ENCODE measurements around the gene TNNI2. TPM values are rescaled to one million over a fixed set of nuclear protein-coding genes. Genes with fewer than 3 reads are reported as not detected.

Gene TNNI2
- total RNA-seq, 4 donors from 2014 or later, result 4.7 to 23.9 (median 9.3) TPM; not detected in 1

- Histone ChIP-seq H3K4me1 (peaks cover 0 to 45% (median 16%) of the 10 kb centered on the region in 4 donors), H3K36me3 (no peaks in the 10 kb centered on the region), H3K27ac (peak overlapping the region in 3 of 4 donors; percentile 1 to 46 (median 46)), H3K9me3 (no peaks in the 10 kb centered on the region), H3K4me3 (peak overlapping the region in 3 of 4 donors; percentile 3 to 34 (median 7)), H3K27me3 (no peaks in the 10 kb centered on the region)
- DNase-seq, result no peak
- TF ChIP-seq CTCF (IDR thresholded peaks at IDR 0.05) (no peak), POLR2A (IDR thresholded peaks at IDR 0.05) (no peak)
Observed at GRCh38 chr11:1868636-1869291, 30.0 kb downstream of the TNNI2 start.

GRCh38 chr11:1869427-1870325 is 30.9 kb downstream of the TNNI2 start:
- DNase-seq, result no peak
- Histone ChIP-seq H3K4me1 (peaks cover 0 to 45% (median 12%) of the 10 kb centered on the region in 4 donors), H3K9me3 (no peaks in the 10 kb centered on the region), H3K36me3 (no peaks in the 10 kb centered on the region), H3K27me3 (no peaks in the 10 kb centered on the region), H3K27ac (peak overlapping the region in 3 of 4 donors; percentile 14 to 65 (median 46)), H3K4me3 (peak overlapping the region in 1 of 4 donors; percentile 34)
- peak in 1 of 6 experiments; percentile 7 for TF ChIP-seq CTCF (IDR thresholded peaks at IDR 0.05)
- TF ChIP-seq POLR2A (IDR thresholded peaks at IDR 0.05), result no peak

GRCh38 chr11:1870326-1870696 is 31.5 kb downstream of the TNNI2 start:
- Histone ChIP-seq H3K4me3 (peak overlapping the region in 3 of 4 donors; percentile 10 to 34 (median 14)), H3K27me3 (no peaks in the 10 kb centered on the region), H3K4me1 (peaks cover 0 to 43% (median 9%) of the 10 kb centered on the region in 4 donors), H3K36me3 (no peaks in the 10 kb centered on the region), H3K9me3 (no peaks in the 10 kb centered on the region), H3K27ac (peak overlapping the region in 3 of 4 donors; percentile 14 to 65 (median 46))
- no peak for DNase-seq
- TF ChIP-seq CTCF (IDR thresholded peaks at IDR 0.05) (no peak), POLR2A (IDR thresholded peaks at IDR 0.05) (no peak)

GRCh38 chr11:1870721-1871466 is 32.1 kb downstream of the TNNI2 start:
- peaks cover 0 to 46% (median 11%) of the 10 kb centered on the region in 4 donors for H3K4me1 ChIP-seq
- H3K27me3 ChIP-seq, result no peaks in the 10 kb centered on the region
- no peaks in the 10 kb centered on the region for H3K36me3 ChIP-seq
- H3K9me3 ChIP-seq, result no peaks in the 10 kb centered on the region
- peak overlapping the region; percentile 10 to 34 (median 16) for H3K4me3 ChIP-seq
- peak overlapping the region in 3 of 4 donors; percentile 14 to 65 (median 46) for H3K27ac ChIP-seq
- TF ChIP-seq POLR2A (IDR thresholded peaks at IDR 0.05) (no peak), CTCF (IDR thresholded peaks at IDR 0.05) (no peak)
- DNase-seq, result peak in 1 of 3 donors; percentile 53

GRCh38 chr11:1871531-1871930 is 32.8 kb downstream of the TNNI2 start:
- H3K36me3 ChIP-seq, result no peaks in the 10 kb centered on the region
- peaks cover 0 to 50% (median 14%) of the 10 kb centered on the region in 4 donors for H3K4me1 ChIP-seq
- peak overlapping the region in 3 of 4 donors; percentile 14 to 65 (median 46) for H3K27ac ChIP-seq
- peak in 1 of 3 donors; percentile 44 for DNase-seq
- H3K4me3 ChIP-seq, result peak overlapping the region in 2 of 4 donors; percentile 17 to 34
- no peaks in the 10 kb centered on the region for H3K9me3 ChIP-seq
- no peak for TF ChIP-seq POLR2A (IDR thresholded peaks at IDR 0.05)
- TF ChIP-seq CTCF (IDR thresholded peaks at IDR 0.05), result no peak
- H3K27me3 ChIP-seq, result no peaks in the 10 kb centered on the region
